ENCODE measurements around the gene TMEM44. TPM values are rescaled to one million over a fixed set of nuclear protein-coding genes. Genes with fewer than 3 reads are reported as not detected.

Gene TMEM44
- total RNA-seq, 1 donor from 2014 or later: 35.3 TPM

- Mint-ChIP-seq H3K27me3 (ENCODE audit: unreplicated experiment) (no peaks in the 10 kb centered on the region), H3K4me1 (ENCODE audit: low read depth, unreplicated experiment) (peaks cover 17% of the 10 kb centered on the region), H3K36me3 (ENCODE audit: unreplicated experiment) (no peaks in the 10 kb centered on the region), H3K4me3 (ENCODE audit: unreplicated experiment) (no peak overlapping the region), H3K9me3 (ENCODE audit: unreplicated experiment) (peaks cover 10% of the 10 kb centered on the region), H3K27ac (ENCODE audit: unreplicated experiment) (no peak overlapping the region)
- no peak for DNase-seq
- no peak for TF ChIP-seq CTCF (IDR thresholded peaks at IDR 0.05; ENCODE audit: partially characterized antibody, unreplicated experiment)
Measured at GRCh38 chr3:194612221-194612620, 21.0 kb downstream of the TMEM44 start.

GRCh38 chr3:194610689-194611088 is 22.5 kb downstream of the TMEM44 start:
- no peak for DNase-seq
- no peak for TF ChIP-seq CTCF (IDR thresholded peaks at IDR 0.05; ENCODE audit: partially characterized antibody, unreplicated experiment)
- Mint-ChIP-seq H3K27me3 (ENCODE audit: unreplicated experiment) (no peaks in the 10 kb centered on the region), H3K9me3 (ENCODE audit: unreplicated experiment) (peaks cover 10% of the 10 kb centered on the region), H3K36me3 (ENCODE audit: unreplicated experiment) (no peaks in the 10 kb centered on the region), H3K4me1 (ENCODE audit: low read depth, unreplicated experiment) (peaks cover 18% of the 10 kb centered on the region), H3K4me3 (ENCODE audit: unreplicated experiment) (no peak overlapping the region), H3K27ac (ENCODE audit: unreplicated experiment) (no peak overlapping the region)

DNA sequence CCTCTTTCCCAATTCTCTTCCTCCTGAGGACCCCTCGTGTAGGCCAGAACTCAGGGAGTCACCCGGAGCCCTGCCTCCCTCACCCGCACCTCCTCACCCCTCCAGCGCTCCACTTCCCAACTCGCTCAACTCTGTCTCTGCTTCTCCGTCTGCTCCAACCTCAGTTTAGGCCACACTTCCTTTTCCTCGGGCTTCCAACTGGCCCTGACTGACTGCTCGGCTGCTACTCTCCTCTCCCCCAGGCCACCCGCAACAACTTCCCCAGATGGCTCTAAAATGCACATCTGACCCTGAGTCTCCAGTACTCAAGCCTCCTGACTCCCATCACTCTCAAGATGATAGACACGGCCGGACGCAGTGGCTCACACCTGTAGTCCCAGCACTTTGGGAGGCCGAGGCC is 23.6 kb downstream of the TMEM44 start:
- DNase-seq: no peak
- H3K27me3 Mint-ChIP-seq (ENCODE audit: unreplicated experiment): peaks cover under 1% of the 10 kb centered on the region
- peak overlapping the region; percentile 75 for H3K4me3 Mint-ChIP-seq (ENCODE audit: unreplicated experiment)
- no peak for TF ChIP-seq CTCF (IDR thresholded peaks at IDR 0.05; ENCODE audit: partially characterized antibody, unreplicated experiment)
- H3K36me3 Mint-ChIP-seq (ENCODE audit: unreplicated experiment): peaks cover 9% of the 10 kb centered on the region
- H3K9me3 Mint-ChIP-seq (ENCODE audit: unreplicated experiment): peaks cover 12% of the 10 kb centered on the region
- H3K4me1 Mint-ChIP-seq (ENCODE audit: low read depth, unreplicated experiment): peaks cover 18% of the 10 kb centered on the region
- peak overlapping the region; percentile 88 for H3K27ac Mint-ChIP-seq (ENCODE audit: unreplicated experiment)

DNA sequence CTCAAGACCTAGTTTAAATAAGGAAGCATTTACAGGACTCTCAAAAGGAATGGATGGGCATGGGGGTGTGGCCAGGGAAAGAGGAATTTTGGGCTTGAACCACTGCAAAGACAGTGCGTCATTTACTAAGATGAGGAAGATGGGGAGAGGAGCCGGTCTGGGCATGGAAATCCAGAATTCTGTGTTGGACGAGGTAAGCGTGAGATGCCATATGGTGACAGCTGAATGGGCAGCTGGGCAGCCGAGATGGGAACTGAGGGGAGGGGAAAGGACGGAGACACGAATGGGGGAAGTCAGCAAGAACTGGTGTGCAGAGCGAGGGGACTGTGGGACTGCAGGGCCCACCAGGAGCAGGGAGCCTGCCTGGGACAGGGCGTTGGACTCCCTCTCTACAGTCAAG is 24.2 kb downstream of the TMEM44 start:
- peaks cover 12% of the 10 kb centered on the region for H3K9me3 Mint-ChIP-seq (ENCODE audit: unreplicated experiment)
- H3K4me3 Mint-ChIP-seq (ENCODE audit: unreplicated experiment): peak overlapping the region; percentile 67
- TF ChIP-seq CTCF (IDR thresholded peaks at IDR 0.05; ENCODE audit: partially characterized antibody, unreplicated experiment): no peak
- peaks cover 2% of the 10 kb centered on the region for H3K27me3 Mint-ChIP-seq (ENCODE audit: unreplicated experiment)
- peaks cover 12% of the 10 kb centered on the region for H3K36me3 Mint-ChIP-seq (ENCODE audit: unreplicated experiment)
- H3K4me1 Mint-ChIP-seq (ENCODE audit: low read depth, unreplicated experiment): peaks cover 18% of the 10 kb centered on the region
- no peak for DNase-seq
- peak overlapping the region; percentile 59 for H3K27ac Mint-ChIP-seq (ENCODE audit: unreplicated experiment)

DNA sequence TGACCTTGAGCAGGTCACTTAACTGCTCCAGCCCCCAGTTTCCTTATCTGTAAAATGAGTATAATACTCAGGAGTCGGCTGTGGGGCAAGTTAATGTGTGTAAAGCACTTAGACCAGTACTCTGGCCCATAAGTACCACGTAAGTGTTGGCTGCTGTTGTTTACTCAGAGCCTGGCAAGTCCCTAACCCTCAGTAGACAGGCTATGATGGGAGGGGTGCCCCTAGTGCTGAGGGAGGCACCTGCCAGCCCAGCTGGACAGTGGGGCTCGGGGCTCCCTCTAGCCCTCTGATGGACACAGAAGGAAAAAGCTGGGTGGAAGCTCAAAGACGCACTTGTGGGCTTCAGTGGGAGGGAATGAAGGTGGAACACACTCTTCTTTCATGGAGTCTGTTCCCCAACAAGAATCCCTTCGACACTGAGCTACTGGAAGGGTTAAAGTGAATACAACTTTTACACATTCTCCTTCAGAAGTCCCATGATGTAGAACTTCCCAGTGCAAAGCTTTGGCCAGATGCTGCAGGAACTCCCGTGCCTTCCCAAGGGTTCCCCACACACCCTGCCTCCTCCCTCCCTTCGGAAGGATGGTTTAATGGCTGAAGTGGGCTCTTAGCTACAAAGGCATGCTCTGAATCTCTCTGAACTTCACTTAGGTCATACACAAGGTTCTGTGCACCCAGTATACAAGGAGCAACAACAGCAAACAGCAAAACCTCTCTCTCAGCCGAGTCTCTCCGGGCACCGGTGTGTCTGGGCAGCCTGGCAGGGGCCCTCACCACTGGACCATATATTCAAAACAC is 25.4 kb downstream of the TMEM44 start:
- Mint-ChIP-seq H3K36me3 (ENCODE audit: unreplicated experiment) (peaks cover 12% of the 10 kb centered on the region), H3K27me3 (ENCODE audit: unreplicated experiment) (peaks cover 2% of the 10 kb centered on the region), H3K4me3 (ENCODE audit: unreplicated experiment) (no peak overlapping the region), H3K9me3 (ENCODE audit: unreplicated experiment) (peaks cover 12% of the 10 kb centered on the region), H3K27ac (ENCODE audit: unreplicated experiment) (no peak overlapping the region), H3K4me1 (ENCODE audit: low read depth, unreplicated experiment) (peaks cover 18% of the 10 kb centered on the region)
- no peak for TF ChIP-seq CTCF (IDR thresholded peaks at IDR 0.05; ENCODE audit: partially characterized antibody, unreplicated experiment)
- no peak for DNase-seq
